ENCODE results near the gene NUTF2. TPM values are rescaled to one million over a fixed set of nuclear protein-coding genes. Genes with fewer than 3 reads are reported as not detected.

NUTF2 gene
- polyA plus RNA-seq, 3 donors = 64.2 to 104 (median 90.3) TPM

GRCh38 chr16:67847064-67847861 lies 530 bp downstream of the NUTF2 start, which contains the start of gene CENPT:
Gene CENPT (minus strand): TSS chr16:67847693. CDS start chr16:67833859, 13,834 bp downstream.
- peak within 1 kb of the TSS; percentile 97 for H3K4me2 ChIP-seq (replicated peaks; ENCODE audit: extremely low read depth, low read length, poor library complexity, severe bottlenecking)
- Mint-ChIP-seq H3K27me3 (ENCODE audit: low read depth in 3 of 3) (peaks cover 0 to 1% (median 1%) of the 10 kb centered on the region in 3 donors), H3K4me1 (peaks cover 49% of the 10 kb centered on the region), H3K36me3 (peaks cover 4 to 5% of the 10 kb centered on the region in 2 donors), H3K9me3 (peaks cover 0 to 5% (median 0%) of the 10 kb centered on the region in 7 donors), H3K27ac (peak within 1 kb of the TSS in 6 of 7 donors; percentile 70 to 94 (median 86)), H3K4me3 (peak within 1 kb of the TSS; percentile 82 to 93)
- WGBS (ENCODE audit: insufficient coverage) = under 1% methylated on average over 52 of the region's 62 CpGs
- peaks cover 88% of the 10 kb centered on the region for H3K79me2 ChIP-seq (ENCODE audit: insufficient read depth, low read length)
- H2AFZ ChIP-seq (ENCODE audit: insufficient read depth, low read depth, low read length, poor library complexity, severe bottlenecking) = peak within 1 kb of the TSS; percentile 98
- H3K36me3 ChIP-seq (replicated peaks in 1 of 2; ENCODE audit: control insufficient read depth in 1 of 2, insufficient read depth in 2 of 2, low read length in 2 of 2) = no peaks in the 10 kb centered on the region
- peak within 1 kb of the TSS; percentile 58 to 94 (median 90) for H3K4me3 ChIP-seq (replicated peaks in 1 of 3; ENCODE audit: low read depth in 2 of 3, low read length in 3 of 3)
- intact Hi-C loops (cut with micrococcal nuclease) = loop anchor here in 1 of 2 donors (2.0 to 10.0 kb wide), 2 partner anchors 26 to 182 kb away; partner anchors contain the start of genes ACD, C16orf86, EDC4 and ENKD1
- TF ChIP-seq CTCF (IDR thresholded peaks at IDR 0.05) = no peak
- peak within 1 kb of the TSS; percentile 81 to 83 for H3K27ac ChIP-seq (ENCODE audit: low read depth in 1 of 2, low read length in 2 of 2)
- no peaks in the 10 kb centered on the region for H3K27me3 ChIP-seq (ENCODE audit: control insufficient read depth in 2 of 2, insufficient read depth in 2 of 2, low read length in 2 of 2)
- peaks cover 50% of the 10 kb centered on the region for H4K20me1 ChIP-seq (ENCODE audit: insufficient read depth, low read length)
- peak within 1 kb of the TSS; percentile 83 for H3K9ac ChIP-seq (ENCODE audit: insufficient read depth, low read length, poor library complexity, severe bottlenecking)
- peak in 2 of 3 donors; percentile 47 to 51 for DNase-seq
- H3K9me3 ChIP-seq (replicated peaks in 1 of 2; ENCODE audit: control insufficient read depth in 1 of 2, insufficient read depth in 1 of 2, low read length in 2 of 2) = no peaks in the 10 kb centered on the region
- H3K4me1 ChIP-seq (ENCODE audit: control insufficient read depth in 1 of 2, insufficient read depth in 2 of 2, low read length in 2 of 2) = peaks cover 49 to 58% of the 10 kb centered on the region in 2 donors

- no peaks in the 10 kb centered on the region for H3K36me3 ChIP-seq (replicated peaks in 1 of 2; ENCODE audit: control insufficient read depth in 1 of 2, insufficient read depth in 2 of 2, low read length in 2 of 2)
- H3K9me3 ChIP-seq (replicated peaks in 1 of 2; ENCODE audit: control insufficient read depth in 1 of 2, insufficient read depth in 1 of 2, low read length in 2 of 2) = no peaks in the 10 kb centered on the region
- H3K27me3 ChIP-seq (ENCODE audit: control insufficient read depth in 2 of 2, insufficient read depth in 2 of 2, low read length in 2 of 2) = no peaks in the 10 kb centered on the region
- H3K4me3 ChIP-seq (replicated peaks in 1 of 3; ENCODE audit: low read depth in 2 of 3, low read length in 3 of 3) = peak overlapping the region in 1 of 3 experiments; percentile 90
- no peak for DNase-seq
- peaks cover 45% of the 10 kb centered on the region for H4K20me1 ChIP-seq (ENCODE audit: insufficient read depth, low read length)
- Mint-ChIP-seq H3K27me3 (ENCODE audit: low read depth in 3 of 3) (peaks cover 0 to 1% (median 1%) of the 10 kb centered on the region in 3 donors), H3K9me3 (peaks cover 0 to 3% (median 0%) of the 10 kb centered on the region in 7 donors), H3K4me1 (peaks cover 43% of the 10 kb centered on the region), H3K4me3 (peak overlapping the region in 1 of 2 donors; percentile 89), H3K27ac (peak overlapping the region in 3 of 7 donors; percentile 56 to 89 (median 70)), H3K36me3 (peaks cover 4 to 5% of the 10 kb centered on the region in 2 donors)
- TF ChIP-seq CTCF (IDR thresholded peaks at IDR 0.05) = no peak
- peak overlapping the region; percentile 83 for H3K9ac ChIP-seq (ENCODE audit: insufficient read depth, low read length, poor library complexity, severe bottlenecking)
- peak overlapping the region; percentile 97 for H3K4me2 ChIP-seq (replicated peaks; ENCODE audit: extremely low read depth, low read length, poor library complexity, severe bottlenecking)
- H3K79me2 ChIP-seq (ENCODE audit: insufficient read depth, low read length) = peaks cover 93% of the 10 kb centered on the region
- WGBS (ENCODE audit: insufficient coverage) = 96% methylated on average over 9 of the region's 11 CpGs
- H2AFZ ChIP-seq (ENCODE audit: insufficient read depth, low read depth, low read length, poor library complexity, severe bottlenecking) = no peak overlapping the region
- peaks cover 43 to 49% of the 10 kb centered on the region in 2 donors for H3K4me1 ChIP-seq (ENCODE audit: control insufficient read depth in 1 of 2, insufficient read depth in 2 of 2, low read length in 2 of 2)
- peak overlapping the region in 1 of 2 donors; percentile 83 for H3K27ac ChIP-seq (ENCODE audit: low read depth in 1 of 2, low read length in 2 of 2)
- intact Hi-C loops (cut with micrococcal nuclease) = loop anchor here in 1 of 2 donors (10.0 kb wide), 1 partner anchor 183 kb away; the partner anchor contains the start of genes ACD, C16orf86, ENKD1 and PARD6A
Measured at GRCh38 chr16:67848118-67848517, 1.4 kb downstream of the NUTF2 start.
